ENCODE measurements around the gene PGLYRP4.

Gene PGLYRP4

DNA sequence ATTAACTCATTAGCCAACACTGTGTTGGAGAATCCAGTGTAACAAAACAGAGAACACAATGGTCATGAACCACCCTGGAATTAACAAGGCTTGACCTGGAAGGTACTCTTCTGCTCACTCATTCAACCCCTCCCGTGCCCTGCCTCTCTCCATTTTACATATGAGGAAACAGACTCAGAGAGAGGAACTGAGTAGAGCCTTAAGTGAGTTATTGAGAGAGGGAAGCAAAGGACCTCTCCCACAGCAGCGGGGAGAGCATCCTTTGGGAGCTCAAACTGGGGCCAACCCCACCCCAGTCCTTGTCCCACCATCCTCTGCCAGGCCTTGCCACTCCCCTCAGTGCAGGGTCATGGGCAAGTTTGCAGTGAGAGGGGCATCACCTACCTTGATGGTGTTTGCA, 25.4 kb upstream of the PGLYRP4 start:
- DNase-seq = no peak

DNA sequence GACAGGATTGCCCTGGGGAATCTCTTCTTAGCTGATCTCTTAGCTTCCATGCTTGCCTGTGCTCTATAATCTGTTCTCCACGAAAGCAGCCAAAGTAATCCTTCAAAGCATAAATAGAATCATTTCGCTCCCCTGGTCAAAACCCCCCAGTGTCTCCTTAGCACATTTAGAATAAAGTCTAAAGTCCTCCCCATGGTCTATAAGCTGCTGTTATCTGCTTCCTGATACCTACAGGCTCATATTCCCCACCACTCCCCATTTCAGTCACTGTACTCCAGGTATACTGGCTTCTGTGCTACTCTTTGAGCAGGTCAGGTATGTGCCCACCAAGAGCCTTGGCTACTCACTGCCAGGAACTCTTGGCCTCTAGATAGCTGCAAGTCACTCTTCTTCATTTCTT, 23.9 kb upstream of the PGLYRP4 start:
- DNase-seq = no peak

DNA sequence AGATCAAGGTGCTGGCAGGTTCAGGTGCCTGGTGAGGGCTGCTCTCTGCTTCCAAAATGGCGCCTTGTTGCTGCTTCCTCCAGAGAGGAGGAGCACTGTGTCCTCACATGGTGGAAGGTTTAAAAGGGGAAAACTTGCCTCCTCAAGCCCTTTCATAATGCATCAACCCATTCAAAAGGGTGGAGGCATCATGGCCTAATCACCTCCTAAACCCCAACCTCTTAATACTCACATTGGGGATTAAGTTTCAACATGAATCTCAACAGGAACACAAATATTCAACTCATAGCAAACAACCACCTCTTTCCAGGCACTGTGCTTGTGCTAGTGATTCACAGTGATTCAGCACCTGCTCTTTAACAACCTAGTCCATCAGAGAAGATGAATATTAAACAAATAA, 22.6 kb upstream of the PGLYRP4 start:
- no peak for DNase-seq

DNA sequence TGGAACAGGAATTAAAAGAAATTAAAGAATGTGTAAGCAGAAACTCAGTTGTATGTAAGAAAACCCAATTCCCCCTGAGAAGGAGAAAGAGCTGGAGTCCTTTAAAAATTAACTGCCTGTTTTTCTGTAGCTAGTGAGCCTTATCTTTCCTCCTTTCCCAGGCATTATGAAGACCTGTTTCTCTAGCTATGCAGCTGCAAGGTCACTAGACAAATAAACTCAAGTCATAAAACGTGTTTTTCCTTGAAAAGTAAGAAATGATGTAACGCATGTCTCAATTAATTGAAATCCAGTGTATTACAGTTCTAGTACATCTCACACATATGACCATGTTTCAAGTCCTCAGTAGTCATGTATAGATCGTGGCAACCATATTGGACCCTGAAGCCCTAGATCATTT, 21.5 kb upstream of the PGLYRP4 start:
- no peak for DNase-seq

DNA sequence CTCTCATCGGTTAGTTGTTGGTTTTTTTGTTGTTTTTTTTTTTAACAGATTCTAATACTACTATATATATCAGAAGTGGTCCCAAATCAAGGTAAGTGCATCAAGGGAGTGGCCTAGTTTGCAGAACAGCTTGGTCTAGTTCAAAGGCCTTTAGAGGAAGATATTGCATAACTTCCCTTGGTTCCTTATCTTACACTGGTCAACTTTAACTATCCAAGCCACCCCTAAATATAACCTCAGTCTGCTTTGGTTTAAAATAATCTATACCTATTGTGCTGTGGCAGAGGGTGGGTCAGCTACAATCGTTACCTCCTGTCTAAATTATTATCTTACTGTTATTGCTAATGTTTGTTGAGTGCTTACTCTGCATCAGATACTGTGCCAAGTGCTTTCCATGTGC, 19.9 kb upstream of the PGLYRP4 start:
- DNase-seq = no peak

DNA sequence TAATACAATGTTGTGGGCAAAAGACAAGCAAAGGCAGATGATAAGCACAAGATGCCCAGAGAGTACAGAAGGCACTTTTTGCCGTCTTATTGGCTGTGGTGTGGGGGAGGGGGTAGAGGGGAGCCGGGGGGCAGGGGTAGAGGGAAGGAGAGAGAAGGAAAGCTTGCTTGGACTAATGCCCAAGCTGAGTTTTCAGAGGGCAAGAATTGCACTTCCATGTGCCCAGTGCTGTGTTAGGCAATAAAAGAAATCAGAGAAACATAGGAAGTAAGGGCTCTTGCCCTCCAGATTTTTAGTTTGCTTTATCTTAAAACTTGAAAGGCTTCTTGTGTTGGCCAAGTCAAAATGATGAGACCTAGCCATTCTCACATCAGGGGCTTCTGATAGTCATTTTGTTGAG, 18.4 kb upstream of the PGLYRP4 start:
- DNase-seq = no peak

DNA sequence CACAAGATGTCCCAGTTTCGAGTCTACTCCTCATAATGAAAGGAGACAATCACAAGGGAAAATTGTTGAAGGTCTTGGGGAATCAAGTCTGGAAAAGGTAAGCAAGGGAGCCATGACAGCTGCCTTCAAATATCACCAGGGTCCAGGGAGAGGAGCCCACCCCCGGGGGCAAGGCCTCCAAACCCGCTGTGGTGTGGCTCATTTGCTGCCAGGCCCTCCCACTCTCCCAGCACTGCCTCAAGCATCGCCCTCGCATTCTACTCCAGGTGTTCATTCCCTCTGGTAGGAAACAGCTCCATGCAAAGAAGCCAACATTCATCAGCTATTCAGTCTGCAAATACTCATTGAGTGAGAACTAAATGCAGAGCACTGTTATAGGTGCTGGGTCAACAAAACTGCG, 17.6 kb upstream of the PGLYRP4 start:
- no peak for DNase-seq

DNA sequence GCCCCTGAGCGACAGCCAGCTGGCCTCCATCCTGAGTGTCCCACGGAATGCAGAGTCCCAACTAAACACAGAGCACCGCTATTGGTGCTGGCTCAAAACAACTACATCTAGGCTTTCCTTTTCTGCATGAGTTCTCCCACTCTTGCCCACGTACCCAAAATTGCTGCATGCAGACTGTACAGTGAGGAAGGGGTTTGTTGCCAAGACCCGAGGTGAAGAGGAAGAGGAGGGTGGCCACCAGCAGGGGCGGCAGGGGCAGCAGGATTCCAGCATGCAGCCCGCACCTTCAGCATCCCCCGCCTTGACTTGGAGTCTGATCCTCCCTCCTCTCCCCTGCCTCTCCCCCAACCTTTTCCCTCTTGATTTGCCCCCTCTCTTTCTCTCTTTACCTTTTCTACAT, 17.1 kb upstream of the PGLYRP4 start:
- DNase-seq = no peak

DNA sequence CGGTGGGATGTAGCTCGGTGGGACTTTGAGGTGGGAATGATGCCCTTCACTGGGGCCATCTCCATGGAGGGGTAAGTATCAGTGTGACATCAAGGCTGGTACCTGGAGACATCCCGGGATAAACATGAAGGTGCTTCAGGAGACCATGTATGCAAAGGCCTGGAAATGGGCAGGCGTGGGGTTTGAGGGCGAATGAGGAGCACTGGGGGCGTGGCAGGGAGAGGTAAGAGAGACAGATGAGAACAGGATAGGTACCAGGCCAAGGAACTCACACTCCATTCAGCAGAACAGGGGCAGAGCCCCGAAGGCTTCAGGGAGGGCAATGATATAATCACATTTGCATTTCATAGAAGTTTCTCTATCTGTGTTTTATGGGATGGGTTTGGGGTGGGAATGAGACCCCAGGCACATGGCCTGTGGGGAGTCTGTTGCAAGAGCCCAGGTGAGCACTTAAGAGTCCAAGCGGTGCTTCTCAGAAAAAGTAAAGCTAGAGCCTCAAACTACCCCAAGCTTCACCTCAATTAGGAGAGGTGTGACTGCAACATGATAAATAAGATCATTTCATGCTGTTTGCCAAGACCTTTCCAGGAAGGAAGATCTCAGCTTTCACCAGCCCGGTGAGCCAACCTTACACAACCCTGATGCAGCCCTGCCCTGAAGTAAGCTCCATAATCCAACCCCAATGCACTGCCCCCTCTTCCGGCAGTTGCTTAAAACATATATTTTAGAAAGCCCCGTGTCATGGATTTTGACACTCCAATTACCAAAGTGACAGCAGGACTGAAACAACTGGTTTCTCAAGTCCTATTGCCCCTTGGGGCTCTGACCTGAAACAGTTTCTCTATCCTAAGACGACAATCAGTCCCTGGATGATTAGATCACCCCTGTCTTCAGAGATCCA, 16.4 kb upstream of the PGLYRP4 start:
- DNase-seq = no peak

DNA sequence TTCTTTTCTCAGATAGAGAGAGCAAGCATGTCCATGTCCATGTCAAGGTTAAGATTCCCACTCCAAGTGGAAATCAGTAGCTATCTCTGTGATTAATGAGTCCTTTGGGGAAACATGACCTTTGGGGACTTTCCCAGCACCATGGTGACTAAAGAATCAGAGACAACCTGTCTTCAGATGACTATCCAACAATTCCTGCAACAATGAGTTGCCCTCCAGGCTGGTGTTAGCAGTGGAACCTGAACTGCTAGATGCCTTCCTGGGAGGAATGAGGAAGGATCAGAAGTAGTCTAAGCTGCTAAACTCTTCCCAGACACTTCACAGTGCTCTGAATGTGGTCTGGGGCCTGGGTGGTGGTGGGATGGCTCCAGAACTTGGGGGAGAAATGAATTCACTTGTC, 15.5 kb upstream of the PGLYRP4 start:
- DNase-seq = no peak

DNA sequence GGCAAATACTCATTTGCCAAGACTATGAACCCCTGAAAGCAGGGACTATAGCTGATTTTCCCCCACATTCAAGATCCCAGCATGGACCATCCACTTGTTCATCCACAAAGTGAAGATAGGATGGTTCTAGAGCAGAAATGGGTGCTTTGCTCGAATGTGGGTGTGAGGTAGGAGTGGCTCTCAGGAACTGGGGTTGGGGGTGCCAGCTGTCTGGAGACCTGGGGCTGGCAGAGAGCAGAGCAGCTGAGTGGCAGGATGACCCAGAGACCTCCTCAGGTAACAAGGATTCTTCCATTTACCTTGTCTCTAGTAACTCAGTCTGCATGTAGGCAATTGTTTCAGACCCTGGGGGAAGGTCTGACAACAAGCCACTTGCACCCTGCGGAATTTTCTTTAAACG, 15.0 kb upstream of the PGLYRP4 start:
- no peak for DNase-seq

DNA sequence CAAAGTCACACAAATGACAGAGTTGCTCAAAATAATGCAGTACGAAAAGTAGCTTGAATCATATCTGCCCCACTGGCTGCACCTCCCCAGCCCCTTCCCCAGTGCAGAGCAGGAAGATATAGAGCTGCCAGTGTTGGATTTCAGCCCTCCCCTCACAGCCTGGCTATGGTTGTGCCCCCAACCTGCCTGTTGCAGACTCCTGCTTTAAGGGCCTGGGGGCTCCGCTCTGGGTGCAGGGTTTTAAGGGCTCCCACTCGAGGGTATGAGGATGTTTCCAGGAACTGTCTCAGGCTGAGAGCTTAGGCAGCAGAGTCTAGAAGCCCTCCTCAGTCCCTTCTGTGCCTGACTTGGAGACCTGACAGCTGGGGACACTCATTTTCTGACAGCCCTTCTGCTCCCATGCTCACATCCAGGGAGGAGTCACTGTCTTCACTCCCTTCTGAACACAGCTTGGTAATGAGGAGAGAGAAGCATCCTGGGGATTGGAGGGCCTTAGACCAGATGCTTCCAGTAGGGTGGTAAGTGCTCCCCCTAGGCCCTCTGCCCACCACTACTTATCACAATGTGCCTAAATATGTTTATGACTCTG, 13.6 kb upstream of the PGLYRP4 start:
- no peak for DNase-seq

DNA sequence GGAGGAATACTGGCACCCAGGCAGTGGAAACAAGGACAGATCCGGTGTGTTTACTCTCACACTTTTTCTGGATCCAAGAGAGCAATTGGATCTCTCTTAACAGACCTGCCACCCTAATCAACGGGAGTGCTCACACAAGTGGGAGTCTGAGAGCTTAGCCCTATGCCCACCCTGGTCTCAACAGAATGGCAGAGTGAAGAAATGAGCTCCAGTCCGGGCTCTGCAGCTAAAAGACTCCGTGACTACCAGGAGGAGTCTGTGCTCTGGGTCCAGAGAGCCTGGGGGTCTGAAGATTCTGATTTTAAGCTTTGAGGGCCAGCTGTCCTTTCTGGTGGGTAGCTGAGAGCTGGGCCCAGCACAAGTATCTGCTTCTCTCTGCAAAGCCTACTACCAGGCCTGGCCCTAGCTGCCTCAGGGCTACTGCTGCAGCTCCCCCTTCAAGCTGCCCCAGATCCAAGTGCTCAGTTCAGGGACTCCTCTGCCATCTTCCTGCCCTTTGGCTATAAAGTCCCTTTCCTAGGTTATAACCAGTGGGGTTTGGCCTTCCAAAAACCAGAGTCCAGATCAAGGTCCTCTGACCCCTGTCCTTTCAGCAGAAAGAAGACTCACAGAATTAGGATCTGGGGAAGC, 13.0 kb upstream of the PGLYRP4 start:
- DNase-seq = no peak

DNA sequence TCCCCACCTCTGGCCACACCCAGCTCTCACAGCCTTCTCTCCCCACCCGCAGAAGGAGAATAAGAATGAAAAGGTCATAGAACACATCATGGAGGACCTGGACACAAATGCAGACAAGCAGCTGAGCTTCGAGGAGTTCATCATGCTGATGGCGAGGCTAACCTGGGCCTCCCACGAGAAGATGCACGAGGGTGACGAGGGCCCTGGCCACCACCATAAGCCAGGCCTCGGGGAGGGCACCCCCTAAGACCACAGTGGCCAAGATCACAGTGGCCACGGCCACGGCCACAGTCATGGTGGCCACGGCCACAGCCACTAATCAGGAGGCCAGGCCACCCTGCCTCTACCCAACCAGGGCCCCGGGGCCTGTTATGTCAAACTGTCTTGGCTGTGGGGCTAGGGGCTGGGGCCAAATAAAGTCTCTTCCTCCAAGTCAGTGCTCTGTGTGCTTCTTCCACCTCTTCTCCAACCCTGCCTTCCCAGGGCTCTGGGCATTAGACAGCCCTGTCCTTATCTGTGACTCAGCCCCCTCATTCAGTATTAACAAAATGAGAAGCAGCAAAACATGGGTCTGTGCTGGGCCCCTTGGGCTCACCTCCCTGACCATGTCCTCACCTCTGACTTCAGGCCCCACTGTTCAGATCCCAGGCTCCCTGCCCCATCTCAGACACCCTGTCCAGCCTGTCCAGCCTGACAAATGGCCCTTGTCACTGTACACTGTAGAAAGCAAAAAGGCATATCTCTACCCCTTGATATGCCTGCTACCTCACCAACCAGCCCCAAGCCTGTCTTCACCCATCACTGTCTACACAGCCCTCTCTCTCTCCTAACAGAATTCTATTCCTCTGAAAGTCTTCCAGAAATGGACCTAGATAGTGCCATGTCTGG, 12.2 kb upstream of the PGLYRP4 start:
- DNase-seq = no peak

DNA sequence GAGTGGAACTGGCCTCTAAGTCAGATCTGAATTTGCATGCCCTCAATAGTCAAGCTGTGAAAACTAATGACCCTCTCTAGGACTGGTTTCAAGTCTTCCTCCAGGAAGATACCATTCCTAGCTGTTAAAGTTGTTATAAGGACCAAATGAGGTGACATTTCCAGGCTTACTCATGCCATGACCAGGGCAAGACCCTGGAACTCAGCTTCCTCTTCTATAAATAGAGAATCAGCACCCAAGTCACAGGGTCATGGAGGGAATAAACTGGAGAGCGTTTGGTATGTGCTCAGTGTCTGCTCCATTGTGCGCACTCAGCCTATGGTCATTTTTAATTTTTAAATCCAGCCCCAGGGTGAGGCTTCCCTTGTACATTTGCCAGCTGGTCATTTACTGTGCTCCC, 11.5 kb upstream of the PGLYRP4 start:
- no peak for DNase-seq

DNA sequence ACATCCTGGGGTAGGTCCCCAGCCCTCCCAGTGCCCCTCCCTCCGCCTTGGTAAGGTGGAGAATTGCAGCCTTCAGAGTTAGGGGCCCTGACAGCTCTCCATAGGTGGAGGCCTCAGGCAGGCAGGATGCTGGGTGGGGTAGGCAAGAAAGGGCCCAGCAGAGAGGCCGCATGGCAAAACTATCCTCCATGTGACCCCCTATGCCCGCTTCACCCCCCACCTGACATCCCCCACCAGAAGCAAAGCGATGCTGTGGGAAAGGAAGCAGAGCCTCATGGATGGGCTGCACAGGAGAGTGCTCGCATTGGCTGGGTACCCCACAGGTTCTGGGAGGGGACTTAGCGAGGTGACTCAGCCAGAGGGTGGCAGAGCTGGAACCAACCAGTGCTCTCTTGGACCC, 10.6 kb upstream of the PGLYRP4 start:
- no peak for DNase-seq

DNA sequence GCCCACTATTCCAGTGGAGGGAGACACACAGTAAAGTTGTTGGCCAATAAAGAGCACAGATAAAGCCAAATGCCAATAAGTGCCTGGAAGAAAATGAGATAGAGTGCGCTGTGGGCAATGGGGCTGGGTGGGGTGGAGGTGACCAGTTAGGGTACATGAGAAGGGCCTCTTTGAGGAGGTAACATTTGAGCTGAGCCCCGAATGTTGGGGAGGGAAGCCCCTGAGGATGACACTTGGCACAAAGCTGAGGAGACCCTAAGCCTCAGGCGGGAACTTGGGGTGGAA, 10.0 kb upstream of the PGLYRP4 start:
- no peak for DNase-seq

DNA sequence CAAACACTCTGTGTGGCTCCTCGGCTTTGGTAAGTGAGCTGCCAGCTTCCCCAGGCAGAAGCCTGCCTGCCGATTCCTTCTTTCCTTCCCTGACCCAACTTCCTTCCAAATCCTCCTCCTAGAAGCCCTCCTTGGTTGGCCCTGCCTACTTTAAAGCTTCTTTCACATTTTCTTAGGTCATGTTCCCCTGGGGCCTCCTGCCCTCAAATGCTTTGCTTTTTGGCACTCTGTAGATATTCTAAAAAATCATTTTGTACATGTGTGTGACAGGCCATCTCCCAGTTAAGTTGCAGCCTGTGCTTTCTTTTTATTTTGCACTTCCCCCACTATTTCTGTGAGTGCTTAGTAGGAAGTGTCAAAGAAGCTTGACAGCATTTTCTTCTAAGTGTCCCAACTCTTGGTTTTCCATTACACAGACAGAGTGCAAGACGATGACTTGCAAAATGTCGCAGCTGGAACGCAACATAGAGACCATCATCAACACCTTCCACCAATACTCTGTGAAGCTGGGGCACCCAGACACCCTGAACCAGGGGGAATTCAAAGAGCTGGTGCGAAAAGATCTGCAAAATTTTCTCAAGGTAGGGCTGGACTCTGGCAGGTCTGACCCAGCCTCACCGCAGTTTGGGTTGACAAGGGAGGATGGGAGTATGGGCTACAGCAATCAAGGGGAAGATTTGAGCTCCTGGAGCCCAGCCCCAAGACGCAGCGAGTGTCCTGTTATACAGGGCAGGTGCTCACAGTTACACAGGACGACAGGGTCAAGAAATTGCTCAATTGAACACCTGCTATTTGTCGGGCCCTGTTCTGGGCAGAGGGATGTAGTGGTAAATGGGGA, 9.4 kb upstream of the PGLYRP4 start, which contains the start of gene S100A9:
Gene S100A9 (plus strand): TSS at position 2 of the 838 bp plus-strand sequence. CDS start 430 bp downstream, at position 432.
- DNase-seq = no peak

DNA sequence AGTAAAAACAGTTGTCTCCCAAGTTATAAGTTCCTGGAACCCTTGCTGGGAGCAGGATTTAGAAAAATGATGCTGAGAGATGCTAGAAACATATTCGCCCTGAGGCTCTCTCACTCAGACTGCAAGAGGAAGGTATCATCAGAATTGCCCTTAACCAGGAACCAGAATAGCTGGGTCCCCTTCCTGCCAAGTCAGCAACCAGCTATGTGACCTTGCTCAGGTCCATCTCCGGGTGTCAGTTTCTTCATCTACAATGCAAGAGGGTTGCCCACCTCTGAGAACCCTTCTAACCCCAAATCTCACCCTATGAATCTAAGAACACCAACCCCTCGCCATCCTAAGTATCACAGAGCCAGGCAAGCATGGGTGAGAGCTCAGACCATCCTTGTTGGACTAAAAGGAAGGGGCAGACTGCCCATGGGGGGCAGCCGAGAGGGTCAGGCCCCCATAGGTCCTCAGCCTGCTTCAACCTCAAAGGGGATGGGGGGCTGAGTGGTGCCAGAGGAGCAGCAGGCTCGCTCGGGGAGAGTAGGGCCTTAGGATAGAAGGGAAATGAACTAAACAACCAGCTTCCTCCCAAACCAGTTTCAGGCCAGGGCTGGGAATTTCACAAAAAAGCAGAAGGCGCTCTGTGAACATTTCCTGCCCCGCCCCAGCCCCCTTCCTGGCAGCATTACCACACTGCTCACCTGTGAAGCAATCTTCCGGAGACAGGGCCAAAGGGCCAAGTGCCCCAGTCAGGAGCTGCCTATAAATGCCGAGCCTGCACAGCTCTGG, 8.6 kb upstream of the PGLYRP4 start:
- no peak for DNase-seq

DNA sequence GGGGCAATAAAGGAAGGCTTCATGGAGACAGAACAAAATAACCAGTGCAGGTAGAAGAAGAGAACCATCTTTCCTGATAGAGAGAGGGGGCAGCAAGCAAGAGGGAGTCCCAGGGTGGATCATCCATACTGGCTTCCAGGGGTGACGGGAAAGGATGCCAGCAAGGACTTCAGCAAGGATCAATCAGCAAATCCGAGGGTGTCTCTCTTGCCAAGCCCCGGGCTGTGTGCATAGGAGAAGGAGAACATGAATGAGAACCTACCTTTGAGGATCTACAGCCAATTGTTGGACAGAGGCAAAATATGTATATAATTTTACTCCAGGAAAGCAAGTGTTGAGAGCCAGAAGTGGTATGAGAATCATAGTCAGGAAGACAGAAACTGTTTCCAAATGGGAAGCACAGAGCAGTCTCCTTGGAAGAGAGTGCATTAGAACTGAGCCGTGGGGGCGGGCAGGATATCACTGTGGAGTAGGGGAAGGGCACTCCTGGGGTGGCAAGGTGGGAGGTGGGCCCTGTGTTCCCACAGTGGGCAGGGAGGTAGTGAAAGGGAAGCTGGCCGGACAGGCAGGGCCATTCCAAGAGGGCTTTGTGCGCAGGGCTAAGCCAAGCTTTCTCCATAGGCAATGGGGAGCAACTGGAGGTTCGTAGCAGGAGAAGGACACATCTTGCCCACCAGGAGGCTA, 7.9 kb upstream of the PGLYRP4 start:
- no peak for DNase-seq

Data from cerebellar nuclear complex (tissue), 1 donor.